Measurements from ENCODE around the gene LRP4.
"Not testable (repeated sequence)": the region's sequence is repeated elsewhere in the genome, so short reads cannot be mapped to it uniquely, and the experiment has no call there.

The LRP4 gene, protein sequence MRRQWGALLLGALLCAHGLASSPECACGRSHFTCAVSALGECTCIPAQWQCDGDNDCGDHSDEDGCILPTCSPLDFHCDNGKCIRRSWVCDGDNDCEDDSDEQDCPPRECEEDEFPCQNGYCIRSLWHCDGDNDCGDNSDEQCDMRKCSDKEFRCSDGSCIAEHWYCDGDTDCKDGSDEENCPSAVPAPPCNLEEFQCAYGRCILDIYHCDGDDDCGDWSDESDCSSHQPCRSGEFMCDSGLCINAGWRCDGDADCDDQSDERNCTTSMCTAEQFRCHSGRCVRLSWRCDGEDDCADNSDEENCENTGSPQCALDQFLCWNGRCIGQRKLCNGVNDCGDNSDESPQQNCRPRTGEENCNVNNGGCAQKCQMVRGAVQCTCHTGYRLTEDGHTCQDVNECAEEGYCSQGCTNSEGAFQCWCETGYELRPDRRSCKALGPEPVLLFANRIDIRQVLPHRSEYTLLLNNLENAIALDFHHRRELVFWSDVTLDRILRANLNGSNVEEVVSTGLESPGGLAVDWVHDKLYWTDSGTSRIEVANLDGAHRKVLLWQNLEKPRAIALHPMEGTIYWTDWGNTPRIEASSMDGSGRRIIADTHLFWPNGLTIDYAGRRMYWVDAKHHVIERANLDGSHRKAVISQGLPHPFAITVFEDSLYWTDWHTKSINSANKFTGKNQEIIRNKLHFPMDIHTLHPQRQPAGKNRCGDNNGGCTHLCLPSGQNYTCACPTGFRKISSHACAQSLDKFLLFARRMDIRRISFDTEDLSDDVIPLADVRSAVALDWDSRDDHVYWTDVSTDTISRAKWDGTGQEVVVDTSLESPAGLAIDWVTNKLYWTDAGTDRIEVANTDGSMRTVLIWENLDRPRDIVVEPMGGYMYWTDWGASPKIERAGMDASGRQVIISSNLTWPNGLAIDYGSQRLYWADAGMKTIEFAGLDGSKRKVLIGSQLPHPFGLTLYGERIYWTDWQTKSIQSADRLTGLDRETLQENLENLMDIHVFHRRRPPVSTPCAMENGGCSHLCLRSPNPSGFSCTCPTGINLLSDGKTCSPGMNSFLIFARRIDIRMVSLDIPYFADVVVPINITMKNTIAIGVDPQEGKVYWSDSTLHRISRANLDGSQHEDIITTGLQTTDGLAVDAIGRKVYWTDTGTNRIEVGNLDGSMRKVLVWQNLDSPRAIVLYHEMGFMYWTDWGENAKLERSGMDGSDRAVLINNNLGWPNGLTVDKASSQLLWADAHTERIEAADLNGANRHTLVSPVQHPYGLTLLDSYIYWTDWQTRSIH (N-terminal part only)

DNA sequence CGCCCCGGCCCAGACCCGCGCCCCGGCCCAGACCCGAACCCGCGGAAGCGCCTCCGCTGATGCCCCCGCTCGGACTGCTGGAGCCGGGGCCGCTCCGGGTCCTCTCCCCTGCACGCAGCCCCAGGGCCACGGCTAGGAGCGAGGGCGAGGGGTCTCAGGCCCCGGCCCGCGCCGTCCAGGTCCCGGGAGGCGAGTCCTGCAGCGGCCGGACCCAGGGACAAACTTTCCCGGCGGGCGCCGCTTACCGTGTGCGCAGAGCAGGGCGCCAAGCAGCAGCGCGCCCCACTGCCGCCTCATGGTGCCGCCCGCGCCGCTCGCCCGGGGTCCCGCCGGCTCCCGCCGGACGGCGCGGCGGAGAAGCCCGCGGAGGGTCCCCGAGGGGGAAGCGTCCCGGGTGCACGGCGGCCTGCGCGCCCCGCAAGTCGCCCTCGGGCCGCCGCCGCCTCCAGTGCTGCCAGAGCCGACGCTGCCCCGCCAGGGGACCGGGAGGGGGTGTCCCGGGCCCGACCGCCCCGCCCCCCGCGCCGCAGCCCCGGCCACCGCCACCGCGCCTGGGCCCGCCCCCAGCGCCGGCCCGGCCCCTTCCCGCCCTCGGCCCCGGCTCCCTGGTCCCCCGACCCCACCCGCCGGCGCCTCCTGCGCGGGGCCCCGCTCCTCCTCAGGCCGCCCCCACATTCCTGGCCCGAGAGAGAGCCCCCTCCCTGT, at the start of gene LRP4:
Gene LRP4, minus strand, starts transcription at position 468 of the 705 bp plus-strand sequence. Its CDS starts 171 bp downstream, at position 297.
- peak; percentile 62 for DNase-seq

DNA sequence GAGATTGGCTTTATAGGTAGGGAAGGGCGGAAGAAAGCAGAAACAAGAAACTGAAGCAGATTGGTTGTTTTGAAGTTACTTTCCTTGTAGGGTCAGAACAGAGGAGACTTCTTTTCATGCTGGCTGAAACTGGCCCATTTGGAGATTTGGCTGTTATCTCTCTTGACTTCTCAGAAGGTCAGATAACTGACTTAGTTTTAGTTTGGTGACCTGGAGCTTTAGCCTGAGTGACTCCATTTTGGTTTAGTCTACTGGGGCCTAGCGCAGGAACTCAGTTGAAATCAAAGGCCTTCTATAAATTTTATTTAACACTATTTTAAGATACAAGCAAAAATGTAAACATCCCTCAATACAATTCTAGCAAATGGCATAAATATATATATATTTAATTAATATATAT, 49.6 kb upstream of the LRP4 start:
- no peak for DNase-seq

DNA sequence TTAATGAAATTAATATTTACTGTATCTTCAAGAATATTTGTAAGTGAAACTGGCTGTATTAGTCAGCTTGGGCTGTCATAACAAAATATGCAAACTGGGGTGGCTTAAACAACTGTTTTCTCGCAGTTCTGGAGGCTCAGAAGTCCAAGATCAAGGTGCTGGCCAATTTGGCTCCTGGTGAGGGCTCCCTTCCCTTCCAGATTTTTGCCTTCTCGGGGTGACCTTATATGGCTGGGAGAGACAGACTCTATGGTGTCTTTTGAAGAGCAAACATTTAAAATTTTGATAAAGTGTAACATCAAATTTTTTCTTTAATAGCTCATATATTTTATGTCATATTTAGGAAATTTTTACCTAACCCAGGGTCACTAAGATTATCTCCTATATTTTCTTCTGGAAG, 48.4 kb upstream of the LRP4 start:
- DNase-seq = no peak

DNA sequence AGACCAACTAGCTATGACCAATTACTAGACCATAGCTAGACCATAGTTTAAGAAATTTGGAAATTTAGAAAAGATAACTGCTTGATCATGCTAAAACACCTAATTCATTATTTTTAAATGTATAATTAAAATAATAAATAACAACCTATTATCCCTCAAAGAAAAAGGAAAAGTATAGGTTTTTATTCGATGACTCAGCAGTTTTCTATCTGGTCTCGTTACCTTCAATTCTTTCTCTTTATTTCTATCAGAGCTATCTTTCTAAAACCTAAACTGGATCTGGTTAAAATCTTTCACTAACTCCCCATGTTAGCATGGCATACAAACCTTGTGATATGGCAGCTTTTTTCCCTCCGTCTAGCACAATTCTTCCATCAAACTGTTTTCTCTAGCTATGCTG, 45.5 kb upstream of the LRP4 start:
- no peak for DNase-seq

DNA sequence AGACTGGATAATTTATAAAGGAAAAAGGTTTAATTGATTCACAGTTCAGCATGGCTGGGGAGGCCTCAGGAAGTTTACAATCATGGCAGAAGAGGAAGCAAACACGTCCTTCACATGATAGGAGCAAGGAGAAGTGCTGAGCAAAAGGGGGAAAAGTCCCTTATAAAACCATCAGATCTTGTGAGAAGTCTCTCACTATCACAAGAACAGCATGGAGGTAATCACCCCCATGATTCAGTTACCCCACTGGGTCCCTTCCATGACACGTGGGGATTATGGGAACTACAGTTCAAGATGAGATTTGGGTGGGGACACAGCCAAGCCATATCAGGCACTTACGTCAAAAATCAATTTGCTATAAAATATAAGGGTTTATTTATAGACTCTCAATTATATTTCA, 43.5 kb upstream of the LRP4 start:
- DNase-seq = not testable (repeated sequence)

DNA sequence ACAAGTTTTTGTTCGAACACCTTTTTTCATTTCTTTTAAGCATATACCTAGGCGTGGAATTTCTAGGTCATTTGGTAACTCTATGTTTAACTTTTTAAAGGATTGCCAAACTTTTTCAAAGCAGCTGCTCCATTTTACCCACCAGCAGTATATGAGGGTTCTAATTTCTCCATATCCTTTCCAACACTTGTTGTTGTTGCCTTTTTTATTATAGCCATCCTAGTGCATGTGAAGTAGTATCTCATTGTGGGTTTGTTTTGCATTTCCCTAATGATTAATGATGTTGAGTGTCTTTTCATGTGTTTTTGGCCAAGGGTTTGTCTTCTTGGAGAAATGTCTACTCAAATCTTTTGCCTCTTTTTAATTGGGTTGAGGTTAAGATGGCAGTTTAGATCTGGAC, 42.7 kb upstream of the LRP4 start:
- DNase-seq = no peak

DNA sequence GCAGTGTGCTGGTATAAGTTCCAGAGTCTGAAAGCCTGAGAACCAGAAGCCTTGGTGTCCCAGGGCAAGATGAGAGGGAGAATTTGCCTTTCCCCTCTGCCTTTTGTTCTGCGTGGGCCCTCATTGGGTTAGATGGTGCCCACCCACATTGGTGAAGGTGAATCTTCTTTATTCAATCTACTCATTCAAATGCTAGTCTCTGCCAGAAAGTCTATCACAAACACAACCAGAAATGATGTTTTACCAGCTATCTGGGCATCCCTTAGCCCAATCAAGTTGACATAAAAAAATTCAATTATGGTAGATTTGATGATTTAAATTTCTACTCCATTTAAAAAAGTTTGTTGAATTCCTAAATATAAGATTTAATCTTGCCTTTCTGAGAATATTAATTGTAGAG, 40.4 kb upstream of the LRP4 start:
- DNase-seq = no peak

DNA sequence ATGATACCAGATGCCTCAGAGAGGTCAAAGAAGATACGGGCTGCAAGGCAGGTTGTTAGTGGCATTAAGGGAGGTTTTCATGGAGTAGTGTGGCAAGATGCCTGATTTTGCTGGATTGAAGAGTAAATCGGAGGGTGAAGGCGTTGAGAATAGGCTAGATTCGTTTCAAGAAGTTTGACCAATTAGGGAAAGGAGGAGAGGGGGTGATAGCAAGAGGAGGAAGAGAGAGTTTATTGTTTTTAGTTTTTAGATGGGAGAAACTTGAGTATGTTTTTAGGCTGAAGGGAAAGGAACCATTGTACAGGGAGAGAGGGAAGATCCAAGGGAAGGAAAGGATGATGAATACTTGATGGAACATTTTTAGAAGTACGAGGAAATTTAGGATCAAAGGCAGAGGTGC, 34.7 kb upstream of the LRP4 start:
- no peak for DNase-seq

DNA sequence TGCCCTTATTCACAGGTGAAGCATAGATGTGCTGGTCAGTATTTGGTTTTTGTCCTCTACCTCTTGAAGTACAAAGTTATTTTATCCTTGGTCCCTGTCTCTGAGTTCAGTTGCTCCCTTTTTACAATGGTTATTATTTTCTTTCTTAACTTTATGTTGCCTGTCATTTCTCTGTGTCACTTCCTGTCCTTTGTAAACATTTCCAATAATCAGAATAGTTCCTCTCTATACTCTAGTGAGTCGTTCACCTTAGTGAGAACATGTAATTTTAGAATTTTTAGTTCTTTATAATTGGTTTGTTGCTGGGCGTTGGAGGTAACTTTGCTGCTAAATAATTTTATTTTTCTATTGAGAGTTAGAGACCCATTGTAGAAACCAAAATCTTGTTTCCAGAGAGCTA, 34.2 kb upstream of the LRP4 start:
- DNase-seq = no peak

DNA sequence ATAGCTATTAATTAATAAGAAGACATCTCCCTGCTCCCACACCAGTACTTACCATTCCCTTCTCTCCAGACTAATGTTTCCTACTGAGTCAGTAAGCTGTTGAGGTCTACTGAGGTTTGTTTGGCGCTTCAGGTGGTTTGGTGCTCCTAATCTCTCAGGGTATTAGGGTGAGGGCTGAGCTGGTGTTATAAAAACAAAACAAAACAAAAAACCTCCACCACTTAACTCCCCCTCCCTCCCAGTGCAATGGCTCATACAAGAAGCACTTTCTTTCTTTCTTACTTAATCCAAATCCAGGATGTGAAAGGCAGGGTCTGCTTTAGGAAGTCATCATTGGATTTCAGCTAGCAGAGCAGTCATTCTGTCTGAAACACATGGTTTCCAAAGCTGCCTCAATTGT, 33.5 kb upstream of the LRP4 start:
- no peak for DNase-seq

DNA sequence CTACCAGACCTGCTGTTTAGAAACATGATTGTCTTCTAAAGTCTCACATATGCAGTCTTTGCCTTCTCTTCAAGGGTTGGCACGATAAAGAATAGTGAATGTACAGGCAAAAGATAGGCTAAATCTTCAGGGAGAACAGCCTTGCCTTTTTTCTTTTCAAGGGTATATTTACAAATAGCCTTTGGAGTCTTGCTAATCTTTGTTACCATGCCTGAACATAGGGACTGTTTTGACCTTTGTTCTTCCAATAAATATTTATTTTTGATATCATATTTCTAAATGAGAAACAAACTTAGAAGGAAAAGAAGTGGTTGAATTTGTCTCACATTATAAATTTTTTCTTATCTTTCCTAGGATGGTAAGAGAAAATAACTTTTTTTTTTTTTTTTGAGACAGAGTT, 30.9 kb upstream of the LRP4 start:
- no peak for DNase-seq

DNA sequence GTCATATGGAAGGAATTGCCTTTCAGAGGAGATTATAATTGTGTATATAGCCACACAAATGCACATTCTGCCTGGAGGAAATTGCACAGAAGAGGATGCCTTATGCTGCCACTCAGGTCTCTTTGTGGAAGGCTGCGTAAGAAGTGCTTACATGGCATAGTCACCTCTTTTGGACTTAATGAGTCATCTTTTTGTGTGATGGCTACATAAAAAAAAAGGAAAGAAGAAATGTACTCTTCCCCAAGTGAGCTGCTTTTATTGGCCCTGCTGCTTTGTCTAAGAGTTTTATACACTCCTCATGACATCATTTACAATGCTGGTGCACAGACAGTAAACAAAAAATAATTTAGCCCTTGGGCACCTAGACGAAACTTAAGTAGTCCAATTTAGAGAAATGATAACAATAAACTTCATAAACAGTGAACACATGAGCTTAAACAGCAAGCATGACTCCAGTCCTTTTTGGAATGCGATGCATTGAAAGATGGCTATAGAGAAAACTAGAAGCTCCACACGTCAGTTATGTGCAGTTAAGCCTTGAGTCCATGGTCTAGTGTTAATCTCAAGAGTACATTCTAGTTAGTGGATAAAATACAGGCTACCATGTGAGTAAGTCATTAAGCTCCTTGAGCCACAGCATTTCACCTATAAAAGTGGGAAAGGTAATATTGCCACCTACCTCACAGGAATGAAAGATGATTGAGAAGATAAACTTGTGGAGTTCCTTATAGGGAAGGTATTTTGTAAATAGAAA, 30.2 kb upstream of the LRP4 start:
- no peak for DNase-seq

DNA sequence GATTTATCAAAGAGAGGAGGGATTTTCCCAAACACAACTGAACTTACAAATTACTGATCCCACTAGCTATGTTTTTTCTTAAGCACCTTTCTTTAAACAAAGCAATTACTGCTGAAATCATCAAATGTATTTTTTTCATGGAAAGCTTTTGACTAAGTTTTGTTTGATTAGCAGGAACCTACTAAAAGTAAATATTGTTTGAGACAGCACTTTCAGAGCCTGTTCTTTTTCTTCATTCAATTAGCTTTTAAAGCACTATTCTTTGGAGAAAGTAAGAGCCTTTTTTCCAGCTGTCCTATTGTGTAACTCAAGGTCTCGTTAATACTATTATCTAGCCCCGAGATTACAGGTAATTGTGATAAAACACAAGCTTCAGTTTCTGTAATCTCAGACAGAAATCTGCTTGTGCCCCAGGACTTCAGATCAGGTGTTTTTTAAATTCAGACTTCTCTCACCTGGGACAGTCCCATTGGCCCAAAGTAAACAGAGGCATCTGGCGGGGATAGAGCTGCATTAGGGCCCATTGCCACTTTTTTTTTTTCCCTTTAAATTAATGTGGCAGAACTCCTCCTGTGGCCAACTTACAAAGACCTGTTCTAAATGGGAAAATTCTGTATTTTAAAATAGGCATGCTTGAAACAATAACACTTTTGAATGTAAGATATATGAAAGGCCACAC, 29.2 kb upstream of the LRP4 start:
- DNase-seq = no peak

DNA sequence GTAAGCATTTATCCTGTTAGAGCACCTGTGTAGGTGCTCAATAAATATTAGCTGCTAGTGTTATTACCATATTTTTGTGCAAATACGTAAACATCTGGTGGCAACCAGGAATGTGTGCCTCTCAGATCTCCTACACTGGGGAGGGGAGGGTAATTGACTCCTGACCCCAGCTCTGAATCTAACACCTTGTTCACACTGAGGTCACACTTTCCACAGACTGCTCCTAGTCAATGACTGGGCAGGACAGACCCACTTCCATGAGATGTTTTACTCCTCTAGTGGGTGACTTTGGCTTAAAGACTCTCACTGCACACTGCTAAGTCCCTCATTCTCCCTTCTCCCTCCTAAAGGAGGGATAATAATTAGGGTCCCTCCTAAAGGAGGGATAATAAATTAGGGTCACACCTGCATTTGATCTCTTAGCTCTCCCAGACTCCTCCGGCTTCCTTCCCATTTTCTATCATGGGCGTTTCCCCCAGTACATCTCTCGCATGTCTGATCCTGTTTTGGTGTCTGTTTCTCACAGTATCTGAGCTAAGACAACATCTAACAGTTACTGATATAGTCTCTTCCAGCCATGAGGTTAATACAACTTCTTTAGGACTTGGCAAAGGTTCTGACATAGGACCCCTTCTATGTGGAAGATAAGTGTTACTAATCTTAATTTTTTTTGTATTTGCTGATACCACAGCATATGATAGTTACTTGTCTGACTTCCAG, 26.2 kb upstream of the LRP4 start:
- no peak for DNase-seq

DNA sequence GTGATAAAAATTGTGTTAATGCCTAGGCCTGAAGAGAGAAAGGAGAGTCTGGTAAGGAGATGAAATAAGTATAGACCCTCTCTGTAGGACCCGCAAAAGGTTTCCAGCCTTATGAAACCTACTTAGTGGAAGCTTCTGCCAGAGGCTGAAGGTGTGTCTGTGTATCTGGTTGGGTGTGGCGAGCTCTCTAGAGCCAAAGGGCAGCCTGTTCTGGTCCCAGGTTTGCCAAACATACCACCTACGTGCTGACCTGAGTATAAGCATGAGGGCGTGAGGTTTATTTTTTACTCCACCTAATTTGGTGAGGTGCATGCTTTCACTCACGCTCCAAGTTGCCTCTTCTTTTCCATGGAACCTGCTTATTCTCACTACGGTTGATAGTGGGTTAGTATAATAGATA, 23.8 kb upstream of the LRP4 start:
- DNase-seq = no peak

DNA sequence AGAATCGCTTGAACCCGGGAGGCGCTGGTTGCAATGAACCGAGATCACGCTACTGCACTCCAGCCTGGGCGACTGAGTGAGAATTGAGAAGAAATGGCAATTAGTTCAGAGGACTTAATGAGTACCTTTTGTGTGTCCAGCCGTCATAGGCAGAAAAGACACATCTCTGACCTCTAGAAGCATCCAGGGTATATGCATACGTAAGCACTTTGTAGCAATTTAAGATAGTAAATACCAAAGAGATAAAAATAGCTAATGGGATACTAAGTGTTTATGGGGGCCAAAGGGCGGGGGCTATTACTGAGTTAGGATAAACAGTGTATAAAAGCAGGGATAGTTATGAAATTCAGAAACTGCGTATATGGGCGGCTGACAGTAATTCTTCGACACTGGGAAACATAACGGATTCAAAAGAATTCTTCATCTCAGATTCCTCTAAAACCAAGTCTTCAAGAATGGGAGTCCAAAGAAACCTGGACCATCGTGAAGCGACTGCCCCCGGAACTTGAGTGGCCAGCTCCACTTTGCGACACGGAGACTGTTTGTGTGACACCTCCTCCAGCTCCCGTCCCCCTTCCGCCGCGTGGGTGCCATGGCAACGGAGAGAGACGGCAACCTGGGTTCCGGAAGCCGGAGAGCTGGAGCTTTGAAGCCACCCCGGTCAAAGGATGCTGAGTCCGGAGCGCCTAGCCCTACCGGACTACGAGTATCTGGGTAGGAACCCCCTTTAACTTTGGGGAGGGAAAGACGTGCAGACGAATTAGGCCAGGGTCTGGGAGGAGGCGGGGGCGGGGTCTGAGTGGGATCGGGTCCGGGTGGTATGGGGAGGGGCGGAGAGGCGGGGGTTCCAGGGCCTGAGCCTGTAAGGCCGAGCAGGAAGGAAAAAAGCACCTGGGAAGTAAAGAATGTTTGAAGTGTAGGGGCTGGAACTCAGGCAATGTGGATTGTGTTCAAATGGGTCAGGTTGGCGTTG, 18.1 kb upstream of the LRP4 start, which contains the start of gene CSTPP1:
Gene CSTPP1, plus strand, starts transcription at position 624 of the 973 bp plus-strand sequence. Its CDS starts 45 bp downstream, at position 669.
- peak; percentile 97 for DNase-seq

DNA sequence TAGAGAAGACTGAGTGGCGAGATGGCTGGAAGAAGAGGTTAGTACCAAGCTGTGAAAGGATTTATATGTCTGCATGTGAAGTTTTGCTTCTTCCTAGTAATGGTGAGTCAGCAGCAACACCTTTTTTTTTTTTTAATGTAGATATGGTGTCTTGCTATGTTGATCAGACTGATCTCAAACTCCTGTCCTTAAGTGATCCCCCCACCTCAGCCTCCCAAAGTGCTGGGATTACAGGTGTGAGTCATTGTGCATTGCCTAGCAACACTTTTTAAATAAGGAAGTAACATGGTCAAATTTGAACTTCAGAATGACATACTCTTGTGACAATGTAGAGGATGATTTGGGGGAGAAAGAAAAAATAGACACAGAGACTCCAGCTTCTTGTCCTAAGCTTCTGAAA, 11.7 kb upstream of the LRP4 start:
- no peak for DNase-seq

DNA sequence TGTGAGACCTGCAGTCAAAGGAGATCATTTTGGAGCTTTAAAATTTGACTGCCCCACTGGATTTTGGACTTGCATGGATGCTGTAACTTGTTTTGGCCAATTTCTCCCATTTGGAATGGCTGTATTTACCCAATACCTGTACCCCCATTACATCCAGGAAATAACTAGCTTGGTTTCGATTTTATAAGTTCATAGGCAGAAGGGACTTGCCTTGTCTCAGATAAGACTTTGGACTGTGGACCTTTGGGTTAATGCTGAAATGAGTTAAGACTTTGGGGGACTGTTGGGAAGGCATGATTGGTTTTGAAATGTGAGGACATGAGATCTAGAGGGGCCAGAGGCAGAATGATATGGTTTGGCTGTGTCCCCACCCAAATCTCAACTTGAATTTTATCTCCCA, 10.4 kb upstream of the LRP4 start:
- DNase-seq = not testable (repeated sequence)

DNA sequence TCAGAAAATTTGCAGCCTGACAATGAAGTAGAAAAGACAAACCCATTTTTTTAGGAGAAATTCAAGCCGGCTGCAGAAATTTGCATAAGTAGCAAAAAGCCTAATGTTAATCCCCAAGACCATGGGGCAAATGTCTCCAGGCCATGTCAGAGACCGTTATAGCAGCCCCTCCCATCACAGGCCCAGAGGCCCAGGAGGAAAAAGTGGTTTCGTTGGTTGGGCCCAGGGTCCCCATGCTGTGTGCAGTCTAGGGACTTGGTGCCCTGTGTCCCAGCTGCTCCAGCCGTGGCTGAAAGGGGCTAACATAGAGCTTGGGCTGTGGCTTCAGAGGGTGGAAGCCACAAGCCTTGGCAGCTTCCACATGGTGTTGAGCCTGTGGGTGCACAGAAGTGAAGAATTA, 9.6 kb upstream of the LRP4 start:
- not testable (repeated sequence) for DNase-seq

All from stimulated activated CD4-positive, alpha-beta T cell treated with anti-CD3 and anti-CD28 coated beads, Interleukin-15, amount 100 ng/mL, for 24 hours (primary cell).